Stimulated activated CD8-positive, alpha-beta memory T cell treated with anti-CD3 and anti-CD28 coated beads, Interleukin-2, amount 100 ng/mL, for 48 hours (primary cell): Measurements from ENCODE around the gene TPCN1.

Experiments used
- DNase-seq, 2 donors: peaks; one replicate each; pipeline ENCODE4 v3.0.0-alpha.2; 2020; ENCODE audit warnings: low read depth in 2 of 2

Gene TPCN1

DNA sequence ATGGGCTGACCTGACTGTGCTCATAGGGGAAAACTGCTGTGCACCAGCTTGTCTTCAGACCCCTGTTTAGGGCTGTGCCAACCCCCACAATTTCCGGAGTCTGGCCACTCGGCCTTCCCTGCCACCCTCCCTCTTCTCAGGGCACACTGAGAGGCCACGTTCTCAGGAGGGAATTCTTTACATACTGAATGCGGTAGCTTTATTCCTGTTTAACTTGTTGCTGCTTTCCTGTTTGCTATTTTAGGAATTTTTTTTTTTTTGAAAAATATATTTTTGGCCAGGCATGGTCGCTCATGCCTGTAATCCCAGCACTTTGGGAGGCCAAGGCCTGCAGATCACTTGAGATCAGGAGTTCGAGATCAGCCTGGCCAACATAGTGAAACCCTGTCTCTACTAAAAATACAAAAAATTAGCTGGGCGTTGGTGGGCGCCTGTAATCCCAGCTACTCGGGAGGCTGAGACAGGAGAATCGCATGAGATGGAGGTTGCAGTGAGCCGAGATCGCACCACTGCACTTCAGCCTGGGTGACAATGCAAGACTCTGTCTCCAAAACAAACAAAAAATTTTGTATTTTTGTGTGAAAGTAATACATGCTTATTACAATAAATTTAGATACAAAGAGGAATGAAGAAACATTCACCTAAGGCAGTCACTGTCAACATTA, 39.5 kb downstream of the TPCN1 start:
- no peak for DNase-seq

- no peak for DNase-seq
These were observed 40.7 kb downstream of the TPCN1 start for GRCh38 chr12:113261847-113262470.

DNA sequence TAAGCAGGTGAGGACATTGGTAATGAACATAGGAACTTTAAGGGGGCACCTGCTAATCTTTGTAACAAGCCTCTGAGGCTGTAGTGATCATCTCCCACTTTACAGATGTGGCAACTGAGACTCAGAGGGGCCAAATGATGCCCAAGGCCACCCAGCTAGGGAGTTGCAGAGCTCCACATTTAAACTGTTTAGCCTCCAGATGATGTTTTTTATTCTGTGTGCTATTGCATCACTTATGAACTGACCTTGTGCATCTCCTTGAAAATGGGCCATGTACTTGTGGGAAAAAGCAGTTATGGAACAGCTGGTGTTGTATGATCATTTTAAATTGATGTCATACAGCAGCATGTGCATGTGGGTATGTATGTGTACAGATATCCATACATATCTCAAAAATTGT, 41.4 kb downstream of the TPCN1 start:
- DNase-seq = no peak

GRCh38 chr12:113263431-113263963, 42.2 kb downstream of the TPCN1 start:
- no peak for DNase-seq

DNA sequence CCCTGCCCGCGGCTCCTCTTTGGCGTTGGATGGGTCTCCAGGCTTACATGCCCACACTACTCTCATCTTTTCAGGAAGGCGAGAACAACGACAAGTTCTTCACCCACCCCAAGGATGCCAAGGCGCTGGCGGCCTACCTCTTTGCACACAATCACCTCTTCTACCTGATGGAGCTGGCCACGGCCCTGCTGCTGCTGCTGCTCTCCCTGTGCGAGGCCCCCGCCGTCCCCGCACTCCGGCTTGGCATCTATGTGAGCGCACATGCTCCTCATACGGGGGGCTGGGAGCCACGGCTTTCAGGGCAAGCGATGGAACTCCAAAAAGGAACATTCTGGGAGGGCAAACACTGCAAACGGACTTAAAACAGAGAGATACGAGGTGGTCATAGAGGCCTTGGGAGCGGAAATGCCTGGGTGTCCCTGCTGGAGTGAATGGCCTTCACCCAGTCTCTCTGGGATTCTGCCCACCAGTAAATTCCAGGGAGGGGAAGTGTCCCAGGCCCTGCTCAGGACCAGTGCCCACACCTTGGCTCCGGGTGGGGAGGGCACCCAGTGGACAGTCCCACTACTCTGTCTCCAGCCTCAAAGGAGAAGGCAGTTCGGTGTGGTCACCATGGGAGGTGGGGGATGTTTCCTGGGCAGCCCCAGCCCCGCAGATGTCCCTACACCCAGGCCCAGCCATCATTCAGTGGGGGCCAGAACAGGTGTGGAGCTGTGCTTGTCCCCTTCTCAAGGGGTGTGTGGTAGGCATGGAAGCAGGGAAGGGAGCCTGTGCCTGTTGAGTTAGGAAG, 45.0 kb downstream of the TPCN1 start:
- no peak for DNase-seq

GRCh38 chr12:113267621-113268020, 46.4 kb downstream of the TPCN1 start:
- no peak for DNase-seq

GRCh38 chr12:113268136-113268535, 46.9 kb downstream of the TPCN1 start:
- no peak for DNase-seq

GRCh38 chr12:113268621-113269020, 47.4 kb downstream of the TPCN1 start:
- no peak for DNase-seq

- no peak for DNase-seq
These were observed 48.1 kb downstream of the TPCN1 start for GRCh38 chr12:113269257-113269943.

DNA sequence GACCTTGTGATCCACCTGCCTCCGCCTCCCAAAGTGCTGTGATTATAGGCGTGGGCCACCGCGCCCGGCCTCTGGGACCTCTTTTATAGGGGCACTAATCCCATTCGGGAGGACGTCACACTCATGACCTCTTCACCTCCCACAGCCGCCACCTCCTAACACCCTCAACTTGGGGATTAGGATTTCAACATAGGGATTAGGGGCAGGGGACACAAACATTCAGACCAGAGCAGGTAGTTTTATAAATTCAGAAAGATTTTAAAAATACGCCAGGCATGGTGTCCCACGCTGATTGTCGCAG, 49.4 kb downstream of the TPCN1 start:
- no peak for DNase-seq

- no peak for DNase-seq
These were observed 50.2 kb downstream of the TPCN1 start for GRCh38 chr12:113271466-113271852.

DNA sequence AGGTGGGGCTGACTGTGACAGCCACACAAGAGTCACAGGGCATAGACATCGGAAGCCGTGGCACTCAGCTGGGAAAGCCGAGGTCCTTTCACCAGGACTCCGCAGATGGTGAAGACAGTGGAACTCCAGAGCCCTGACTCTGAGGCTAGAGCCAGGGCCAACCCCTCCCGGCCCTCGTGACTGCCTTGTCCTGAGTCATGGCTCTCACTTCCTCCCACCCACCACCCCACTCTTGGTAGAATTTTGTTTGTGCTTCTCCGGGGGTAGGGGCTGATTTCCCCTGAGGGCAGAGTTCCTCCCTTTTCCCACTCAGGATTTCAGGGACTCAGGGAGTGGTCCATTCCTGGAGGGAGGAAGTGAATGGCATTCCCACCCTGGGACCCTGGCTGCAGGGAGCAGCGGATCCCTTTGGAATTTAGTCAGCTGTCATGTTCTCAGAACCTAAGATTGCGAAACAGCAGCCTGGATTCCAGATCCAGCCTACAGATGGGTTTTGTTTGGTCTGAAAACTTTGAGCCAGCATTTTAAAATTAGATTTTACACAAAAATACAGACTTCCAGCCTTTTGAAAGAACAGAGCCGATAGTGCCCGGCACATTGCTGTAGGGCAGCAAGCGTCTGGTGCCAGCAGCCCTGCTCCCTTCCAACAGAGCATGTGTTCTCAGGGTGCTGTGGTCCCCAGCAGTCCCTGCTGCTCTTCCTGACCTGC, 50.7 kb downstream of the TPCN1 start:
- DNase-seq = peak in 1 of 2 donors; percentile 12

GRCh38 chr12:113273053-113273725, 51.9 kb downstream of the TPCN1 start:
- no peak for DNase-seq

GRCh38 chr12:113274848-113275247, 53.6 kb downstream of the TPCN1 start:
- DNase-seq = no peak

DNA sequence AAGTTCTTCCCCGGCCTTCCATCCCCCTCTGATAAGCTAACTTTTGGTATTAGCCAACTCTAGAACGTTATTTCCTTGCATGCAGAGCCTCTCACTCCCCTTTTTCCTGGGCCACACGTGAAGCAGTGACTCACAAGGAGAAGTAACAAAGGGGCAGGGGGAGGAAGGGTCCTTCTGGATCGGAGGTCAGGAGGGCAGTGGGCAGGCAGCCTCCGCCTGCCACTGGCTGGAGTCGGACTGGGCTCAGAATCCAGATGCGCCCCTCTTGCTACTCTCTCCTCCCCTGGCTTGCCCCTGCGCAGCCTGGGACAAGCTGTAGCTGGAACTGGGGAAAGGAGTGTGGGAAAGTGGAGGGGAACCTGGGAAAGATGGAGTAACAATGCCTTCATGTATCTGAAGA, 55.0 kb downstream of the TPCN1 start:
- no peak for DNase-seq

DNA sequence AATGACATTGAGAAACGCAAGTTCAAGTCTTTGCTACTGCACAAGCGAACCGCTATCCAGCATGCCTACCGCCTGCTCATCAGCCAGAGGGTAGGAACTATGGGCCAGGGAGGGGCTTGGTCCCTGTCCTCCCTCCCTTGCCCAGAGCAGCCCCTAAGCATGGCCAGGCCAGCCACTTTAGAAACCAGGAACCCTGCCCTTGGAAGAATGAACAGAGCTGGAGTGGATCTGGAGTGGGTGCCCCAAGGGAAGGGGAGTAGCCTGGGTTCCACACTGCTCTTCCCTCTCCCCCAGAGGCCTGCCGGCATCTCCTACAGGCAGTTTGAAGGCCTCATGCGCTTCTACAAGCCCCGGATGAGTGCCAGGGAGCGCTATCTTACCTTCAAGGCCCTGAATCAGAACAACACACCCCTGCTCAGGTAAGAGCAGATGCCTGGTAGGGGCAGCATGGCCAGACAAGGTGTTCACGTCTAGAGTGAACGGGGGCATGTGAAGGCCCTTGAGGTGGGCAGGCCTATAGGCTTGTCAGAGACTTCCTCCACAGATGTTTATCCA, 55.8 kb downstream of the TPCN1 start:
- no peak for DNase-seq

DNA sequence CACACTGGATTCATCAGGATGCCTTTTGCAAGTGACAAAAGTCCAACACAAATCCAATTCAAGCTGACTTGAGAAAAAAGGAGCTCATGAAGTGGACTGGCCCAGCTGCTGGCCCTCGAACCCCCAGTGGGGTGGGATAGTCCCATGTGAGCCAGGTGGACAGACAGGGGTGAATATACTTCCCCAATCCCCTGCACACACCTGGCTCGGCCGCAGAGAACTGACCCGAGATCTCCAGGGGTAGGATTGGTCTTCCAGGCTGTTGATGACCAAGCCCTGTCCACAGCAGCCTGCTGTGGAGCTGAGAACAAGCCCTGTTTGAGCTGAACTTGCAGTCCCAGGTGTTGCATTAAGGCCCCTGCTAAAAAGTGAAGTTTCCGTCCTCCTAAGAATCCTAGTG, 56.2 kb downstream of the TPCN1 start:
- DNase-seq = no peak

- no peak for DNase-seq
These were observed 56.9 kb downstream of the TPCN1 start for GRCh38 chr12:113278141-113278540.

DNA sequence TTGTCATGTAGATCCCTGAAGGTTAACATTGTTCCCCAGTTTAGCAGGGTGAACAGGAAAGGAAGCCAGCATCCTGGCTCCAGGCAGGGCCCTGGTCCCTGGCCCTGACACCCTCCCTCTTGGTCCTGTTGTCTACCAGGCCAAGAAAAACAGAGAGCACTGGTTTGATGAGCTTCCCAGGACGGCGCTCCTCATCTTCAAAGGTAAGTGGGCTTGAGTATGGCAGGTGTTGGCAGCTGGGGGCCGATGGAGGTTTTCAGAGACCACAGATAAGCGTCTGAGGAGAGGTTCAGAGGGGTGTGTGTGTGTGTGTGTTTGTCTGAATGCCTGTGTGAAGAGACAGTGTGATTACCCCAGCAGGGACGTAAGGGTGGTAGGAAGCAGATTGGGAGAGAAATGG, 57.4 kb downstream of the TPCN1 start:
- DNase-seq = no peak

GRCh38 chr12:113284751-113285150, 63.5 kb downstream of the TPCN1 start:
- DNase-seq = no peak
